Measurements from ENCODE around the gene MPRIP. TPM values are rescaled to one million over a fixed set of nuclear protein-coding genes. Genes with fewer than 3 reads are reported as not detected.

Gene MPRIP
- total RNA-seq, 1 experiment from 2014 or later, result 140 TPM

DNA sequence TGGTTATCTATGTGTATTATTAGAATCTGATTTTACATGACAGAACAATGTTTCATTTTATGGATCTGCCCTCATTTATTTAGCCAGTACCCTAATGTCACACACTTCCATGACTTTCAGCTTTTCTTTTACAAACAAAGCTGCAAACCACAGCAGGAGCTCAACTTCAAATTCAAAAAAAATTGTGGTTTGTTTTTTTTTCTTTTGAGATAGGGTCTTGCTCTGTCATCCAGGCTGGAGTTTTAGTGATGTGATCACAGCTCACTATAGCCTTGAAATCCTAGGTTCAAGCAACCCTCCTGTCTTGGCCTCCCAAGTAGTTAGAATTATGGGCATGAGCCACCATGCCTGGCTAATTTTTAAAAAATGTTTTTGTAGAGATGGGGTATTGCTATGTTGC is 8.2 kb upstream of the MPRIP start (continued):
- TF ChIP-seq, protein P1, sequence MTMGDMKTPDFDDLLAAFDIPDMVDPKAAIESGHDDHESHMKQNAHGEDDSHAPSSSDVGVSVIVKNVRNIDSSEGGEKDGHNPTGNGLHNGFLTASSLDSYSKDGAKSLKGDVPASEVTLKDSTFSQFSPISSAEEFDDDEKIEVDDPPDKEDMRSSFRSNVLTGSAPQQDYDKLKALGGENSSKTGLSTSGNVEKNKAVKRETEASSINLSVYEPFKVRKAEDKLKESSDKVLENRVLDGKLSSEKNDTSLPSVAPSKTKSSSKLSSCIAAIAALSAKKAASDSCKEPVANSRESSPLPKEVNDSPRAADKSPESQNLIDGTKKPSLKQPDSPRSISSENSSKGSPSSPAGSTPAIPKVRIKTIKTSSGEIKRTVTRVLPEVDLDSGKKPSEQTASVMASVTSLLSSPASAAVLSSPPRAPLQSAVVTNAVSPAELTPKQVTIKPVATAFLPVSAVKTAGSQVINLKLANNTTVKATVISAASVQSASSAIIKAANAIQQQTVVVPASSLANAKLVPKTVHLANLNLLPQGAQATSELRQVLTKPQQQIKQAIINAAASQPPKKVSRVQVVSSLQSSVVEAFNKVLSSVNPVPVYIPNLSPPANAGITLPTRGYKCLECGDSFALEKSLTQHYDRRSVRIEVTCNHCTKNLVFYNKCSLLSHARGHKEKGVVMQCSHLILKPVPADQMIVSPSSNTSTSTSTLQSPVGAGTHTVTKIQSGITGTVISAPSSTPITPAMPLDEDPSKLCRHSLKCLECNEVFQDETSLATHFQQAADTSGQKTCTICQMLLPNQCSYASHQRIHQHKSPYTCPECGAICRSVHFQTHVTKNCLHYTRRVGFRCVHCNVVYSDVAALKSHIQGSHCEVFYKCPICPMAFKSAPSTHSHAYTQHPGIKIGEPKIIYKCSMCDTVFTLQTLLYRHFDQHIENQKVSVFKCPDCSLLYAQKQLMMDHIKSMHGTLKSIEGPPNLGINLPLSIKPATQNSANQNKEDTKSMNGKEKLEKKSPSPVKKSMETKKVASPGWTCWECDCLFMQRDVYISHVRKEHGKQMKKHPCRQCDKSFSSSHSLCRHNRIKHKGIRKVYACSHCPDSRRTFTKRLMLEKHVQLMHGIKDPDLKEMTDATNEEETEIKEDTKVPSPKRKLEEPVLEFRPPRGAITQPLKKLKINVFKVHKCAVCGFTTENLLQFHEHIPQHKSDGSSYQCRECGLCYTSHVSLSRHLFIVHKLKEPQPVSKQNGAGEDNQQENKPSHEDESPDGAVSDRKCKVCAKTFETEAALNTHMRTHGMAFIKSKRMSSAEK (CRISPR knock-in tag; IDR thresholded peaks at IDR 0.05; ENCODE audit: borderline replicate concordance), result no peak
- TF ChIP-seq, protein P2, sequence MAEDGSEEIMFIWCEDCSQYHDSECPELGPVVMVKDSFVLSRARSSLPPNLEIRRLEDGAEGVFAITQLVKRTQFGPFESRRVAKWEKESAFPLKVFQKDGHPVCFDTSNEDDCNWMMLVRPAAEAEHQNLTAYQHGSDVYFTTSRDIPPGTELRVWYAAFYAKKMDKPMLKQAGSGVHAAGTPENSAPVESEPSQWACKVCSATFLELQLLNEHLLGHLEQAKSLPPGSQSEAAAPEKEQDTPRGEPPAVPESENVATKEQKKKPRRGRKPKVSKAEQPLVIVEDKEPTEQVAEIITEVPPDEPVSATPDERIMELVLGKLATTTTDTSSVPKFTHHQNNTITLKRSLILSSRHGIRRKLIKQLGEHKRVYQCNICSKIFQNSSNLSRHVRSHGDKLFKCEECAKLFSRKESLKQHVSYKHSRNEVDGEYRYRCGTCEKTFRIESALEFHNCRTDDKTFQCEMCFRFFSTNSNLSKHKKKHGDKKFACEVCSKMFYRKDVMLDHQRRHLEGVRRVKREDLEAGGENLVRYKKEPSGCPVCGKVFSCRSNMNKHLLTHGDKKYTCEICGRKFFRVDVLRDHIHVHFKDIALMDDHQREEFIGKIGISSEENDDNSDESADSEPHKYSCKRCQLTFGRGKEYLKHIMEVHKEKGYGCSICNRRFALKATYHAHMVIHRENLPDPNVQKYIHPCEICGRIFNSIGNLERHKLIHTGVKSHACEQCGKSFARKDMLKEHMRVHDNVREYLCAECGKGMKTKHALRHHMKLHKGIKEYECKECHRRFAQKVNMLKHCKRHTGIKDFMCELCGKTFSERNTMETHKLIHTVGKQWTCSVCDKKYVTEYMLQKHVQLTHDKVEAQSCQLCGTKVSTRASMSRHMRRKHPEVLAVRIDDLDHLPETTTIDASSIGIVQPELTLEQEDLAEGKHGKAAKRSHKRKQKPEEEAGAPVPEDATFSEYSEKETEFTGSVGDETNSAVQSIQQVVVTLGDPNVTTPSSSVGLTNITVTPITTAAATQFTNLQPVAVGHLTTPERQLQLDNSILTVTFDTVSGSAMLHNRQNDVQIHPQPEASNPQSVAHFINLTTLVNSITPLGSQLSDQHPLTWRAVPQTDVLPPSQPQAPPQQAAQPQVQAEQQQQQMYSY (CRISPR knock-in tag; IDR thresholded peaks at IDR 0.05), result no peak
- TF ChIP-seq GABPB1 (CRISPR knock-in tag; IDR thresholded peaks at IDR 0.05) (no peak), NFYB (CRISPR knock-in tag; conservative IDR thresholded peaks at IDR 0.05; ENCODE audit: low read depth) (no peak), NFATC4 (CRISPR knock-in tag; IDR thresholded peaks at IDR 0.05) (no peak), KAT7 (CRISPR knock-in tag; IDR thresholded peaks at IDR 0.05; ENCODE audit: borderline replicate concordance) (no peak), ZNF121 (CRISPR knock-in tag; IDR thresholded peaks at IDR 0.05) (no peak), MXD4 (CRISPR knock-in tag; IDR thresholded peaks at IDR 0.05; ENCODE audit: borderline replicate concordance) (no peak)
- TF ChIP-seq, protein P3, sequence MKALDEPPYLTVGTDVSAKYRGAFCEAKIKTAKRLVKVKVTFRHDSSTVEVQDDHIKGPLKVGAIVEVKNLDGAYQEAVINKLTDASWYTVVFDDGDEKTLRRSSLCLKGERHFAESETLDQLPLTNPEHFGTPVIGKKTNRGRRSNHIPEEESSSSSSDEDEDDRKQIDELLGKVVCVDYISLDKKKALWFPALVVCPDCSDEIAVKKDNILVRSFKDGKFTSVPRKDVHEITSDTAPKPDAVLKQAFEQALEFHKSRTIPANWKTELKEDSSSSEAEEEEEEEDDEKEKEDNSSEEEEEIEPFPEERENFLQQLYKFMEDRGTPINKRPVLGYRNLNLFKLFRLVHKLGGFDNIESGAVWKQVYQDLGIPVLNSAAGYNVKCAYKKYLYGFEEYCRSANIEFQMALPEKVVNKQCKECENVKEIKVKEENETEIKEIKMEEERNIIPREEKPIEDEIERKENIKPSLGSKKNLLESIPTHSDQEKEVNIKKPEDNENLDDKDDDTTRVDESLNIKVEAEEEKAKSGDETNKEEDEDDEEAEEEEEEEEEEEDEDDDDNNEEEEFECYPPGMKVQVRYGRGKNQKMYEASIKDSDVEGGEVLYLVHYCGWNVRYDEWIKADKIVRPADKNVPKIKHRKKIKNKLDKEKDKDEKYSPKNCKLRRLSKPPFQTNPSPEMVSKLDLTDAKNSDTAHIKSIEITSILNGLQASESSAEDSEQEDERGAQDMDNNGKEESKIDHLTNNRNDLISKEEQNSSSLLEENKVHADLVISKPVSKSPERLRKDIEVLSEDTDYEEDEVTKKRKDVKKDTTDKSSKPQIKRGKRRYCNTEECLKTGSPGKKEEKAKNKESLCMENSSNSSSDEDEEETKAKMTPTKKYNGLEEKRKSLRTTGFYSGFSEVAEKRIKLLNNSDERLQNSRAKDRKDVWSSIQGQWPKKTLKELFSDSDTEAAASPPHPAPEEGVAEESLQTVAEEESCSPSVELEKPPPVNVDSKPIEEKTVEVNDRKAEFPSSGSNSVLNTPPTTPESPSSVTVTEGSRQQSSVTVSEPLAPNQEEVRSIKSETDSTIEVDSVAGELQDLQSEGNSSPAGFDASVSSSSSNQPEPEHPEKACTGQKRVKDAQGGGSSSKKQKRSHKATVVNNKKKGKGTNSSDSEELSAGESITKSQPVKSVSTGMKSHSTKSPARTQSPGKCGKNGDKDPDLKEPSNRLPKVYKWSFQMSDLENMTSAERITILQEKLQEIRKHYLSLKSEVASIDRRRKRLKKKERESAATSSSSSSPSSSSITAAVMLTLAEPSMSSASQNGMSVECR (CRISPR knock-in tag; IDR thresholded peaks at IDR 0.05; ENCODE audit: borderline replicate concordance), result no peak

DNA sequence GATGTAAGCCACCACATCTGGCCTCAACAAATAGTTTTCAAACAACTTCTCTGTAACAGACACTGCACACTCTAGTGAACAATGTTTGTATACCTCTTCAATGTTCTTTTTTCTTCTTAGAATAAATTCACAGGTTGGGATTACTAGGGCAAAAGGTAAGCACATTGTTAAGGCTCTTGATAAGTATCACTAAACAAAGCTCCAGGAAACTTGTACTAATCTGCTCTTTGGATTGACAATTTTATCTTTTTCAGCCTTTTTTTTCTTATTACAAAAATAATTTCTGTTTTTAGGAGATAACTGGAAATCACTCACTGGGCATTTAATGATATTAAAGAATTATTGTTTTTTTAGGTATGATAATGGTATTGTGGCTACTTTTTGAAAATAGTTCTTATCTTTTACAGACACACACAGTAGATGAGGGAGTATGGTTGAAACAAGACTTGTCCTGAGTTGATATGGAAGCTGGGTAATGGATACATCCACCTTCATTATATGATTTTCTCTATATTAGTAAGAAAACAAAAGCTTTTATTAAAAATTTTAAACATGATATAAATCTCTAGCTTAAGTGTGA is 7.7 kb upstream of the MPRIP start:
- H3K4me3 Mint-ChIP-seq, result no peak overlapping the region
- ChIA-PET CTCF (interaction anchor here (0.5 kb wide), 1 partner anchor 17 kb away, joined by 3 read pairs; no protein-coding TSS in a partner anchor), POLR2A (no interaction called here)
- ATAC-seq (no peak), DNase-seq (ENCODE audit: low spot score) (no peak)
- H3K27ac Mint-ChIP-seq, result no peak overlapping the region
- H3K27me3 Mint-ChIP-seq (ENCODE audit: low read depth), result no peaks in the 10 kb centered on the region
- no peaks in the 10 kb centered on the region for H3K36me3 Mint-ChIP-seq
- H3K9me3 Mint-ChIP-seq, result no peaks in the 10 kb centered on the region
- H3K4me1 Mint-ChIP-seq, result peaks cover 16% of the 10 kb centered on the region
- no peak for TF ChIP-seq SMAD3 (CRISPR knock-in tag; IDR thresholded peaks at IDR 0.05; ENCODE audit: borderline replicate concordance)
- TF ChIP-seq GABPB1 (CRISPR knock-in tag; IDR thresholded peaks at IDR 0.05), result no peak
- TF ChIP-seq, protein P4, sequence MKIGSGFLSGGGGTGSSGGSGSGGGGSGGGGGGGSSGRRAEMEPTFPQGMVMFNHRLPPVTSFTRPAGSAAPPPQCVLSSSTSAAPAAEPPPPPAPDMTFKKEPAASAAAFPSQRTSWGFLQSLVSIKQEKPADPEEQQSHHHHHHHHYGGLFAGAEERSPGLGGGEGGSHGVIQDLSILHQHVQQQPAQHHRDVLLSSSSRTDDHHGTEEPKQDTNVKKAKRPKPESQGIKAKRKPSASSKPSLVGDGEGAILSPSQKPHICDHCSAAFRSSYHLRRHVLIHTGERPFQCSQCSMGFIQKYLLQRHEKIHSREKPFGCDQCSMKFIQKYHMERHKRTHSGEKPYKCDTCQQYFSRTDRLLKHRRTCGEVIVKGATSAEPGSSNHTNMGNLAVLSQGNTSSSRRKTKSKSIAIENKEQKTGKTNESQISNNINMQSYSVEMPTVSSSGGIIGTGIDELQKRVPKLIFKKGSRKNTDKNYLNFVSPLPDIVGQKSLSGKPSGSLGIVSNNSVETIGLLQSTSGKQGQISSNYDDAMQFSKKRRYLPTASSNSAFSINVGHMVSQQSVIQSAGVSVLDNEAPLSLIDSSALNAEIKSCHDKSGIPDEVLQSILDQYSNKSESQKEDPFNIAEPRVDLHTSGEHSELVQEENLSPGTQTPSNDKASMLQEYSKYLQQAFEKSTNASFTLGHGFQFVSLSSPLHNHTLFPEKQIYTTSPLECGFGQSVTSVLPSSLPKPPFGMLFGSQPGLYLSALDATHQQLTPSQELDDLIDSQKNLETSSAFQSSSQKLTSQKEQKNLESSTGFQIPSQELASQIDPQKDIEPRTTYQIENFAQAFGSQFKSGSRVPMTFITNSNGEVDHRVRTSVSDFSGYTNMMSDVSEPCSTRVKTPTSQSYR (CRISPR knock-in tag; IDR thresholded peaks at IDR 0.05), result no peak
- TF ChIP-seq ZNF138 (CRISPR knock-in tag; conservative IDR thresholded peaks at IDR 0.05), result no peak
- no peak for TF ChIP-seq ATF1 (CRISPR knock-in tag; IDR thresholded peaks at IDR 0.05)
- TF ChIP-seq, protein P5, sequence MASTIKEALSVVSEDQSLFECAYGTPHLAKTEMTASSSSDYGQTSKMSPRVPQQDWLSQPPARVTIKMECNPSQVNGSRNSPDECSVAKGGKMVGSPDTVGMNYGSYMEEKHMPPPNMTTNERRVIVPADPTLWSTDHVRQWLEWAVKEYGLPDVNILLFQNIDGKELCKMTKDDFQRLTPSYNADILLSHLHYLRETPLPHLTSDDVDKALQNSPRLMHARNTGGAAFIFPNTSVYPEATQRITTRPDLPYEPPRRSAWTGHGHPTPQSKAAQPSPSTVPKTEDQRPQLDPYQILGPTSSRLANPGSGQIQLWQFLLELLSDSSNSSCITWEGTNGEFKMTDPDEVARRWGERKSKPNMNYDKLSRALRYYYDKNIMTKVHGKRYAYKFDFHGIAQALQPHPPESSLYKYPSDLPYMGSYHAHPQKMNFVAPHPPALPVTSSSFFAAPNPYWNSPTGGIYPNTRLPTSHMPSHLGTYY (CRISPR knock-in tag; IDR thresholded peaks at IDR 0.05), result no peak
- TF ChIP-seq NFATC4 (CRISPR knock-in tag; IDR thresholded peaks at IDR 0.05), result no peak
- TF ChIP-seq SMAD4 (CRISPR knock-in tag; IDR thresholded peaks at IDR 0.05), result no peak
- TF ChIP-seq JUN (CRISPR knock-in tag; IDR thresholded peaks at IDR 0.05), result no peak
